Osteoblast (primary cell): ENCODE data around the gene SPINK9. TPM values are rescaled to one million over a fixed set of nuclear protein-coding genes. Genes with fewer than 3 reads are reported as not detected.

ENCODE experiments used
- DNase-seq: peaks from one replicate; pipeline ENCODE4 v3.0.0; 2011; ENCODE audit warnings: low spot score, mixed read lengths; ENCODE audit not compliant: insufficient read length; ENCODE audit errors: missing footprints
- H2AFZ ChIP-seq: 2 replicates; pipeline ENCODE4 v1.6.0; 2011; ENCODE audit warnings: mild to moderate bottlenecking, low read length
- H3K27ac ChIP-seq: 2 replicates; pipeline ENCODE4 v1.5.1; 2011; ENCODE audit warnings: mild to moderate bottlenecking, low read depth, low read length, moderate library complexity
- H3K27me3 ChIP-seq: 2 replicates; pipeline ENCODE4 v1.6.0; 2012; ENCODE audit warnings: mild to moderate bottlenecking, control low read depth, inconsistent platforms, low read length, moderate library complexity; ENCODE audit not compliant: insufficient read depth
- H3K36me3 ChIP-seq: 2 replicates; pipeline ENCODE4 v1.5.1; 2011; ENCODE audit warnings: mild to moderate bottlenecking, low read length, control low read depth, moderate library complexity; ENCODE audit not compliant: insufficient read depth
- H3K4me1 ChIP-seq: 2 replicates; pipeline ENCODE4 v1.5.1; 2011; ENCODE audit warnings: mild to moderate bottlenecking, low read length, control low read depth, moderate library complexity; ENCODE audit not compliant: insufficient read depth
- H3K4me2 ChIP-seq: 2 replicates; pipeline ENCODE4 v1.6.0; 2011; ENCODE audit warnings: mild to moderate bottlenecking, low read length; ENCODE audit not compliant: insufficient read depth
- H3K4me3 ChIP-seq: fragments of 200-600 bp; sonication (generic); 3 replicates; pipeline ENCODE4 v1.5.1; 2012; ENCODE audit warnings: mild to moderate bottlenecking, low read length, inconsistent platforms; ENCODE audit not compliant: insufficient read depth
- H3K79me2 ChIP-seq: 2 replicates; pipeline ENCODE4 v1.6.0; 2012; ENCODE audit warnings: mild to moderate bottlenecking, low read length, control low read depth, inconsistent platforms; ENCODE audit not compliant: insufficient read depth
- H3K9me3 ChIP-seq: 2 replicates; pipeline ENCODE4 v1.5.1; 2011; ENCODE audit warnings: low read depth, low read length, control low read depth
- H4K20me1 ChIP-seq: 2 replicates; pipeline ENCODE4 v1.6.0; 2012; ENCODE audit warnings: mild to moderate bottlenecking, low read length, control low read depth; ENCODE audit not compliant: insufficient read depth
- CTCF ChIP-seq: IDR thresholded peaks from 2 replicates; pipeline ENCODE4 v1.5.1; 2011; ENCODE audit warnings: mild to moderate bottlenecking, low read depth, low read length, moderate library complexity; ENCODE audit errors: extremely low read depth
- total RNA-seq: library from RNA; depleted of rRNA; stranded (reverse); fragments of >200 nt; gene quantifications from 2 replicates; pipeline ENCODE4 v1.2.3, GENCODE V29; 2012

SPINK9 gene
- total RNA-seq, 1 donor: not detected

- no peak for DNase-seq
- no peaks in the 10 kb centered on the region for H3K4me1 ChIP-seq
- no peak for TF ChIP-seq CTCF
- no peaks in the 10 kb centered on the region for H3K79me2 ChIP-seq
- no peaks in the 10 kb centered on the region for H3K9me3 ChIP-seq
- H3K4me2 ChIP-seq: no peak overlapping the region
- no peaks in the 10 kb centered on the region for H4K20me1 ChIP-seq
- H3K36me3 ChIP-seq: no peaks in the 10 kb centered on the region
- H3K4me3 ChIP-seq: no peak overlapping the region
- no peaks in the 10 kb centered on the region for H3K27me3 ChIP-seq
- no peak overlapping the region for H2AFZ ChIP-seq
- no peak overlapping the region for H3K27ac ChIP-seq
Observed at GRCh38 chr5:148336704-148337435, 1.5 kb downstream of the SPINK9 start.

GRCh38 chr5:148342371-148343045 is 7.1 kb downstream of the SPINK9 start:
- Histone ChIP-seq H3K4me2 (no peak overlapping the region), H3K79me2 (no peaks in the 10 kb centered on the region), H3K36me3 (no peaks in the 10 kb centered on the region), H4K20me1 (no peaks in the 10 kb centered on the region), H2AFZ (no peak overlapping the region), H3K4me3 (no peak overlapping the region), H3K27ac (no peak overlapping the region), H3K9me3 (no peaks in the 10 kb centered on the region), H3K4me1 (no peaks in the 10 kb centered on the region), H3K27me3 (no peaks in the 10 kb centered on the region)
- TF ChIP-seq CTCF: no peak
- DNase-seq: no peak

GRCh38 chr5:148343046-148343407 is 7.7 kb downstream of the SPINK9 start:
- DNase-seq: no peak

More at GRCh38 chr5:148343046-148343407, 7.7 kb downstream of the SPINK9 start:
- H3K4me3 ChIP-seq: no peak overlapping the region
- no peaks in the 10 kb centered on the region for H3K27me3 ChIP-seq
- no peak for TF ChIP-seq CTCF
- no peaks in the 10 kb centered on the region for H4K20me1 ChIP-seq
- no peaks in the 10 kb centered on the region for H3K4me1 ChIP-seq
- H3K27ac ChIP-seq: no peak overlapping the region
- no peaks in the 10 kb centered on the region for H3K9me3 ChIP-seq
- no peak overlapping the region for H3K4me2 ChIP-seq
- no peaks in the 10 kb centered on the region for H3K79me2 ChIP-seq
- H2AFZ ChIP-seq: no peak overlapping the region
- no peaks in the 10 kb centered on the region for H3K36me3 ChIP-seq
